ENCODE measurements around the gene PRRT3. TPM values are rescaled to one million over a fixed set of nuclear protein-coding genes. Genes with fewer than 3 reads are reported as not detected.
"Not testable (repeated sequence)": the region's sequence is repeated elsewhere in the genome, so short reads cannot be mapped to it uniquely, and the experiment has no call there.

PRRT3 gene
- polyA plus RNA-seq, 3 donors: 2.8 to 3.5 (median 3.0) TPM

DNA sequence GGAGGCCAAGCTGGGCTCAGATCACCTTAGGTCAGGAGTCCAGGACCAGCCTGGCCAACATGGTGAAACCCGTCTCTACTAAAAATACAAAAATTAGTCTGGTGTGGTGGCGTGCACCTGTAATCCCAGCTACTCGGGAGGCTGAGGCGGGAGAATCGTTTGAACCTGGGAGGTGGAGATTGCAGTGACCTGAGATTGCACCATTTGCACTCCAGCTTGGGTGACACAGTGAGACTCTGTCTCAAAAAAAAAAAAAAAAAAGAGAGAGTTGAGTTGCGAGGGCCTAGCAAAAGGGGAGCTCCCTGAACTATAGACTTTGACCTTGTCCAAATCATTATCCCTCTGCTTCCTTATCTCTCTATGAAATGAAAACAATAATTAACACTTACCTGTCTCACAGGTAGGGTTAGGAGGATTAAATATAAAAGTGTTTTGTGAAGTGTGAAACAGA lies 51.2 kb downstream of the PRRT3 start:
- not testable (repeated sequence) for DNase-seq (ENCODE audit: low read depth in 3 of 3, low spot score in 2 of 3)

DNA sequence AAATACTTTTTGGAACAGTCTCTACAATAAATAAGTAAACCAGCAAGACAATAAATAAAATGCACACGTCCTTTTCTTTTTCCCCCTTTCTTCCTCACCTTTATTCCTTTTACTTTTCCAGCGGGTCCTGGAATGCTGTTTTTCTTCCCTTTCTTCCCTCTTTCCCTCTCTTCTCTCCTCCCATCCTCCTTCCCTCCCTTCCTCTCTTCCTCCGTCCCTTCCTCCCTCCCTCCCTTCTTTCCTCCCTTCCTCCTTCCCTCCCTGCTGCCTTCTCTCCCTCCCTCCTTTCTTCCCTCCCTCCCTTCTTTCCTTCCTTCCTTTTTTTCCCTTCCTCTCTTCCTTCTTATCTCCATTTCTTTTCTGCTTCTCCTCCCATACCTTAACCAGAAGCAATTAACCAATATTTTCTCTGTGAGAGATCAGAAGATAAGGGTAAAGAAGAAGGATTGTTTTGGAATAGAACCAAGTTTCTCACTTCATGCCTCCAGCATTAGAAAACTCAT lies 52.9 kb downstream of the PRRT3 start:
- DNase-seq (ENCODE audit: low read depth in 3 of 3, low spot score in 2 of 3): no peak

DNA sequence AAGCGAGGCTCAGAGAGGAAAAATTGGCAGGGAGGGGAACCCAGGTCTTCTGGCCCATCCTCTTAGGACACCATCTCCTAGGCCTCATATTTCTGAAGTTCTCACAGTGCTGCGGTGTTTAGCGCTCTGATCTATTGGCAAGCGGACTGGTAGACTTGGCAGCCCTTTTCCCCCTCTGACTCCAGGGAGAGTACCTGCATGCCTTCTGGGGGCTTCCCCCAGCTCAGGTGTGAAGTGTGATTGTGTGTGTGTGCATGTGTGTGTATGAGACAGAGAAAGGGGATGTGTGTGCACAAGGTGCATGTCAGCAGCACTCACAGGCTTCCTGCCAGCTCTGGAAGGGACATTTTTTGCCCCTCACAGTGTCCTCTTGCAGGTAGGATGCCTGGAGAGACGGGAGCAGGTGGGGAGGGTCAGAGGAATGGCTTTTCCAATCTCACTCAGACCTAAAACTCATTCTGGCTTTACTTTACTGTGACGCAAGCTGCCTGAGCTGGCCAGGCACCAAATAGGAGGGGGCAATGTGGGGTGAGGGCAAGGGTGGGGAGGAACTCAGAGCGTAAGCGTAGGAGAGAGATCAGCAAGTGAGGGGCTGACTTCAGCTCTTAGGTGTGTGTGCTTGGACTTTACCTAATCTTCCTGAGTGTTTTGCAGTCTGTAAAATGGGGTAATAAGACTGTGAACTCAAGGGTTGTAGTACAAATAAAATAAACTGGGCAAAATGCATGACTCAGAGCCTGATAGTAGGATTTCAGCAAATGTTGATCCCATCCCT lies 53.6 kb downstream of the PRRT3 start:
- DNase-seq (ENCODE audit: low read depth in 3 of 3, low spot score in 2 of 3): no peak

DNA sequence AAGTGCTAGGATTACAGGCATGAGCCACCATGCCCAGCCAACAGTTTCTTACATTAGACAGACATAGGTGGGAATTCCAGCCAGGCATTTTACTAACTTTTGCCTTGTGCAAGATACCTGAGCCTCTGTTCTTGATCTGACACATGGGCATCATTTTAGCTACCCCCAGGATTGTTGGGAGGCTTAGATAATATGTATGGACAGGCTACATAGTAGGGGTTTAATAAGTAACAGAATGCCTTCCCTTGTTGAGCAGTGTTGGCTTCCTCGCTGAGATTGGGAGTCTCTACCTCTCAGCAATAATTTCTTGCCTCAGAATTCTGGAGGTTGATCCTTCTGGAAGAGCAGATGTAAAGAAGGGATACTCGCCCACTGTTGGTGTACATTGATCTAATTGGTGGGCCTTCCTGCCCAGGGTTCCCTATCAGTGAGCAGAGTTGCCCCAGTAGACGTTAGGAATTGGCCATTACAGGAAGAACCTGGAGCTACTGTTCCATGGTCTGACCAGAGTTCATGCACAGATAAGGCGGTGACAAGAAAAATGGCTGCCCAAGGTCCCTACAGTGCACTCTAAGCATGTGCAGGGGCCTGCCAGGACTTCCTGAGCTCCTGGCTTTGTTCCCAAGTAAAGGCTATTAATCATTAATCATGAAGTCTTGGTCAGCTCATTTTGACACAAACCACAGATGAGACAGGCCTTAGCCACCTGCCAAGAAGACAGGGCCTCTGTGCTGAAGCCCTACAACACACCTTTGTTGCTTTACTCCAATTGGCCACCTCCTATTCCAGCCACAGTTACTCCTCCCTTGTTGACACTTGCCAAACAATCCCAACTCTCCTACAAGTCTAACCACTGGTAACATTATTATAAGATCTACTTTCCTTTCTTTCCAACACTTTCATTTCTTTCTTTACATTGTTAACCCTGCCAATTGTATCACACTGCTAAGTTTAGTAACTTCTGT lies 54.5 kb downstream of the PRRT3 start:
- DNase-seq (ENCODE audit: low read depth in 3 of 3, low spot score in 2 of 3): no peak

DNA sequence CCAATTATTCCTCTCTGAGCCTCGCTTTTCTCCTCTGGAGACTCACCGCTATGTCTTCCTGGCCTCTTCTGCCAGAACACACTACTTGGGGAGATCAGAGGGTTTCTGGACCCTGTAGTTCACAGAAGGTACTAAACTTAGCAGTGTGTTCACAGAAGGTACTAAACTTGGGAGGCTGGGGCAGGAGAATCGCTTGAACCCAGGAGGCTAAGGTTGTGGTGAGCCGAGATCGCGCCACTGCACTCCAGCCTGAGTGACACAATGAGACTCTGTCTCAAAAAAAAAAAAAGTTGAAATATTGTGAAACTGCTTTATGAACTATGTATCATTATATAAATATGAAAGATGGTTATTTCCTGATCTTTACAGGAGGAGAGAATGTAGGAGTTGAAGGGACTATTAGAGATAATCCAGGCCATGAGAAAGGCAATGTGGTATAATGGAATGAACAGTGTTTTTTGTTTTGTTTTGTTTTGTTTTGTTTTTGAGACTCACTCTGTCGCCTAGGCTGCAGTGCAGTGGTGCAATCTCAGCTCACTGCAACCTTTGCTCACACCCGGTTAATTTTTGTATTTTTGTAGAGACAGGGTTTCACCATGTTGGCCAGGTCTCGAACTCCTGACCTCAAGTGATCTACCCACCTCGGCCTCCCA lies 55.3 kb downstream of the PRRT3 start:
- DNase-seq (ENCODE audit: low read depth in 3 of 3, low spot score in 2 of 3): not testable (repeated sequence)

DNA sequence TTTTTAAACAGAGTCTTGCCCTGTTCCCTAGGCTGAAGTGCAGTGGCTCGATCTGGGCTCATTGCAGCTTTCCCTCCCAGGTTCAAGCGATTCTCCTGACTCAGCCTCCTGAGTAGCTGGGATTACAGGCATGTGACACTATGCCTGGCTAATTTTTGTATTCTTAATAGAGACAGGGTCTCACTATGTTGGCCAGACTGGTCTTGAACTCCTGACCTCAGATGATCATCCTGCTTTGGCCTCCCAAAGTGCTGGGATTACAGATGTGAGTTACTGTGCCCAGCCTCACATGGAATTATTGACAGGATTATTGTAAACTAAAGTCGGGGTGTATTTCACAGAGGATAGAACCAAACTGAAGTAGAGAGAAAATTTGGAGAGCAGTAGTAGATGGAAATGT lies 56.5 kb downstream of the PRRT3 start:
- DNase-seq (ENCODE audit: low read depth in 3 of 3, low spot score in 2 of 3): not testable (repeated sequence)

Other genes starting within 250 kb of the PRRT3 start
- under 1 TPM; 0.07 to 0.14 (median 0.10) TPM for gene CPNE9, start 248.6 kb downstream of the PRRT3 start, polyA plus RNA-seq (ENCODE audit: insufficient read length in 3 of 3)
- gene BRPF1, start 220.7 kb downstream of the PRRT3 start, polyA plus RNA-seq (ENCODE audit: insufficient read length in 3 of 3): 10 to 100 TPM; 18.2 to 20.7 (median 19.1) TPM
- 10 to 100 TPM; 44.4 to 56.8 (median 50.9) TPM for gene OGG1, start 202.5 kb downstream of the PRRT3 start, polyA plus RNA-seq (ENCODE audit: insufficient read length in 3 of 3)
- gene CAMK1, start 182.5 kb downstream of the PRRT3 start, polyA plus RNA-seq (ENCODE audit: insufficient read length in 3 of 3): 10 to 100 TPM; 18.6 to 20.8 (median 20.4) TPM
- gene TADA3, start 159.9 kb downstream of the PRRT3 start, polyA plus RNA-seq (ENCODE audit: insufficient read length in 3 of 3): 10 to 100 TPM; 56.7 to 61.5 (median 60.5) TPM
- 100 to 1,000 TPM; 146 to 156 (median 154) TPM for gene ARPC4, start 159.3 kb downstream of the PRRT3 start, polyA plus RNA-seq (ENCODE audit: insufficient read length in 3 of 3)
- gene TTLL3, start 142.1 kb downstream of the PRRT3 start, polyA plus RNA-seq (ENCODE audit: insufficient read length in 3 of 3): 10 to 100 TPM; 29.7 to 34.0 (median 30.4) TPM
- gene RPUSD3, start 108.4 kb downstream of the PRRT3 start, polyA plus RNA-seq (ENCODE audit: insufficient read length in 3 of 3): 10 to 100 TPM; 29.8 to 35.4 (median 30.2) TPM
- under 1 TPM in 1 of 3 donors, not detected in 2; 0.14 TPM for gene CIDEC, start 72.2 kb downstream of the PRRT3 start, polyA plus RNA-seq (ENCODE audit: insufficient read length in 3 of 3)
- gene JAGN1, start 61.8 kb downstream of the PRRT3 start, polyA plus RNA-seq (ENCODE audit: insufficient read length in 3 of 3): 10 to 100 TPM; 48.1 to 56.8 (median 53.2) TPM
- 10 to 100 TPM; 11.5 to 12.7 (median 11.5) TPM for gene IL17RE, start 49.6 kb downstream of the PRRT3 start, polyA plus RNA-seq (ENCODE audit: insufficient read length in 3 of 3)
- gene IL17RC, start 35.3 kb downstream of the PRRT3 start, polyA plus RNA-seq (ENCODE audit: insufficient read length in 3 of 3): 10 to 100 TPM; 30.7 to 35.9 (median 32.6) TPM
- gene CRELD1, start 18.6 kb downstream of the PRRT3 start, polyA plus RNA-seq (ENCODE audit: insufficient read length in 3 of 3): 10 to 100 TPM; 50.1 to 52.4 (median 52.1) TPM
- 100 to 1,000 TPM; 101 to 108 (median 106) TPM for gene EMC3, start 34.4 kb upstream of the PRRT3 start, polyA plus RNA-seq (ENCODE audit: insufficient read length in 3 of 3)
- 10 to 100 TPM; 18.1 to 20.9 (median 19.5) TPM for gene FANCD2, start 74.0 kb upstream of the PRRT3 start, polyA plus RNA-seq (ENCODE audit: insufficient read length in 3 of 3)
- gene FANCD2OS, start 155.8 kb upstream of the PRRT3 start, polyA plus RNA-seq (ENCODE audit: insufficient read length in 3 of 3): not detected
- 100 to 1,000 TPM; 215 to 235 (median 220) TPM for gene BRK1, start 163.3 kb upstream of the PRRT3 start, polyA plus RNA-seq (ENCODE audit: insufficient read length in 3 of 3)
- gene VHL, start 189.4 kb upstream of the PRRT3 start, polyA plus RNA-seq (ENCODE audit: insufficient read length in 3 of 3): 10 to 100 TPM; 78.0 to 81.3 (median 78.5) TPM
- under 1 TPM; 0.69 to 0.99 (median 0.97) TPM for gene IRAK2, start 212.5 kb upstream of the PRRT3 start, polyA plus RNA-seq (ENCODE audit: insufficient read length in 3 of 3)

All from right renal cortex interstitium (tissue), 3 donors.